HG03025 (cell line): ENCODE measurements around the gene PI4K2A.
"Not testable (repeated sequence)": the region's sequence is repeated elsewhere in the genome, so short reads cannot be mapped to it uniquely, and the experiment has no call there.

ENCODE experiments used
- ATAC-seq: cut with Tn5 transposase; IDR thresholded peaks from one replicate; pipeline ENCODE4 v1.9.1; 2021; ENCODE audit warnings: mild to moderate bottlenecking, moderate library complexity; ENCODE audit not compliant: unreplicated experiment, low FRiP score

Gene PI4K2A

GRCh38 chr10:97629289-97629688, 11.2 kb upstream of the PI4K2A start:
- no peak for ATAC-seq

- ATAC-seq = no peak
Observed at GRCh38 chr10:97631098-97631497, 9.4 kb upstream of the PI4K2A start.

GRCh38 chr10:97632949-97633884, 7.3 kb upstream of the PI4K2A start, which contains the start of gene MORN4:
MORN4 (minus strand) TSS chr10:97633500; CDS start chr10:97619653, 13,847 bp downstream.
- peak; percentile 98 for ATAC-seq

- ATAC-seq = no peak
Observed at GRCh38 chr10:97633921-97634320, 6.5 kb upstream of the PI4K2A start.

GRCh38 chr10:97635577-97635976, 4.9 kb upstream of the PI4K2A start:
- ATAC-seq = no peak

- not testable (repeated sequence) for ATAC-seq
Observed at GRCh38 chr10:97639090-97639489, 1.4 kb upstream of the PI4K2A start.

DNA sequence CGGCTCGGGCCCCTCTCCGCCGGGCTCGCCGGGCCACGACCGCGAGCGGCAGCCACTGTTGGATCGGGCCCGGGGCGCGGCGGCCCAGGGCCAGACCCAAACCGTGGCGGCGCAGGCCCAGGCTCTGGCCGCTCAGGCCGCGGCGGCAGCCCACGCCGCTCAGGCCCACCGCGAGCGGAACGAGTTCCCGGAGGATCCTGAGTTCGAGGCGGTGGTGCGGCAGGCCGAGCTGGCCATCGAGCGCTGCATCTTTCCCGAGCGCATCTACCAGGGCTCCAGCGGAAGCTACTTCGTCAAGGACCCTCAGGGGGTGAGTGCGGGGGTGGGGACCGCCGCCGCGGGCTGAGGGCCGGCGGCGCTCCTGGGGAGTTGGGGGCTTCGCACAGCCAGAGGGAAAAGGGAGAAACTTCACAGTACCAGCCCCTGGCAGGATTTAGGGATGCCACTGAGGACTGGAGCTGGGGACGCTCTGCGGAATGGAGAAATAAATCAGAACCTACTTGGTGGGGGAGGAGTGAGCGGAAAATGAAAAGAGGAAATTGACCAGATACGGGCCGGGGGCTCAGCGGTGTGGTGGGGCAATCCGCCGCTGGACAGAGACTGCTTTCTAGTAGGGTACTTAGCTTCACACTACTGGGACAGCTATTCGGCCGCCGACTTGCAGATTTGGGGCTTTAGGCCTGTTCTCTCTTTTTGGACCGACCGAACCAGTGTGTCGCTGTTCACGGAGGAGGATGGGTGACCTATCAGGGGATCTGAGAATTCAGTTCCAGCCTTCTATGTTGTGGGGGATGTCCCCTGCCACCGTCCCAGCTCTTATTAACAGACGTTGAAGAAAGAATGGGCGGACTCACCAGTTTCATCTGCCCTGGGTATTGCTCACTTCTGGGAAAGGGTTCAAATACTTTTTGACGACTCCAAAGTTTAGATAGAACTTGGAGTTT, 669 bp downstream of the PI4K2A start:
- ATAC-seq = peak; percentile 40

- ATAC-seq = not testable (repeated sequence)
Observed at GRCh38 chr10:97642471-97643159, 2.1 kb downstream of the PI4K2A start.

- ATAC-seq = no peak
Observed at GRCh38 chr10:97643441-97643985, 3.0 kb downstream of the PI4K2A start.

DNA sequence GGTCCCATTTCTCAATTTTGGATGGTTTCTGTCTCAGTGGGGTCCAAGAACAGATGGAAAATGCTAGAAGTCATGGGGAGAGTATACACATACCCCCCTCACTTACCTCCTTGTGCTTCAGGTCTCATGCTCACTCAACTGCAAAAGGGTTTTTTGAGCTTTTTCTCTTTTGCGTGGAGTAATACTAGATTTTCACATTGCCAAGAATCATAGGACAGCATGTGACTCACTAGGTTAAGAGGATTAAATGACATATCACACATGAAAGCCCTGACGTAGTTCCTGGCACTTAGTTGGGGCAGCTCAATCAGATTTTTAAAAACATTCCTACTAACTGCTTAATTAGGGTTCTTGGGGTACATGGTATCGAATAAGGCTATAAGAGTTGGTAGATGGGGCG, 4.5 kb downstream of the PI4K2A start:
- ATAC-seq = no peak

DNA sequence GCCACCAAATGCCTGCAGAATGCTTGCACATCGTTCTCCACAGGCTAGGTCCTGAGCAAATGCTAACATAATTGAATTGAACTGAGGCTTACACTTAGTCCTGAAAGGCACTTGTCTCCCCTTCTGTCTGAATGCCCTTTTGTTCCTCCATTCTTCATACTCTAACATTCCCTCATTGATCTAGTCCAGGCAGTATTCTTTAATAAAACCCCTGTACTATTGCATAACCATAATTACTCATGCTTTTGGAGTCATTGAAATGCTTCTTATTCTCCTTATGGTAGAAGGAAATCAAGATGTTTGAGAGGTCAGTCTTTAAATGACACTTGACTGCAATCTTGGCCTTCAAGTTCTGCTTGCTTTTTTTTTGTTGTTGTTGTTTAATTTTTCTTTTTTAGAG, 7.1 kb downstream of the PI4K2A start:
- no peak for ATAC-seq

GRCh38 chr10:97648562-97649404, 8.3 kb downstream of the PI4K2A start:
- ATAC-seq = peak; percentile 95

DNA sequence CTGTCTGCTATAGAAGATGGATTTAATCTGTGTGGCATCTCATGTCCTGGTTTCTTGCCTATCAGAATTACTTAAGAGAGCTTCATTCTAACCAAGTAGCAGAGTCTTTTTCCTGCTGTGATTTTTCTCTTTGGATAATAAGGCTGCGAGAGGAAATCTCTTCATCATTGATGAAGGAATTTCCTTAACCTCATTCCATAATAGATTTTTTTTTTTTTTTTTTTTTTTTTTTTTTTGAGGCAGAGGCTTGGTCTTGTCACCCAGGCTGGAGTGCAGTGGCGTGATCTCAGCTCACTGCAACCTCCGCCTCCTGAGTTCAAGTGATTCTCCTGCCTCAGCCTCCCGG, 8.9 kb downstream of the PI4K2A start:
- not testable (repeated sequence) for ATAC-seq

- ATAC-seq = no peak
Observed at GRCh38 chr10:97650726-97651125, 10.3 kb downstream of the PI4K2A start.

GRCh38 chr10:97651773-97652172, 11.3 kb downstream of the PI4K2A start:
- no peak for ATAC-seq

DNA sequence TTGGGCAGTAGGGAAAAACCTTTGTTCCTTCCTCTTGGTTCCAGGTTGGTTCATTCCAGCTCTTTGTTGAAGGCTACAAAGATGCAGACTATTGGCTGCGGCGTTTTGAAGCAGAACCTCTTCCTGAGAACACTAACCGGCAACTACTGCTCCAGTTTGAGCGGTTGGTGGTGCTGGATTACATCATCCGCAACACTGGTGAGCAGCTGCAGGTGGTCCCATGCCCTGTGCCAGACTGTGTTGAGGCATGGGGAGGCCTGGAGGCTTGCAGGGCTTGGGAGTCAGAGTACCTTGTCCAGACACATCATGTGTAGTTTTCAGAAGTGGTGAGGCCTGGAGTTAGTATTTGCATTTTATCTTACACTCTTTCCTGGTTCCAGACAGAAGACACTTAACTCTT, 16.3 kb downstream of the PI4K2A start:
- no peak for ATAC-seq

GRCh38 chr10:97659589-97659988, 19.1 kb downstream of the PI4K2A start:
- ATAC-seq = no peak

- ATAC-seq = no peak
Observed at GRCh38 chr10:97664282-97664850, 23.9 kb downstream of the PI4K2A start.

DNA sequence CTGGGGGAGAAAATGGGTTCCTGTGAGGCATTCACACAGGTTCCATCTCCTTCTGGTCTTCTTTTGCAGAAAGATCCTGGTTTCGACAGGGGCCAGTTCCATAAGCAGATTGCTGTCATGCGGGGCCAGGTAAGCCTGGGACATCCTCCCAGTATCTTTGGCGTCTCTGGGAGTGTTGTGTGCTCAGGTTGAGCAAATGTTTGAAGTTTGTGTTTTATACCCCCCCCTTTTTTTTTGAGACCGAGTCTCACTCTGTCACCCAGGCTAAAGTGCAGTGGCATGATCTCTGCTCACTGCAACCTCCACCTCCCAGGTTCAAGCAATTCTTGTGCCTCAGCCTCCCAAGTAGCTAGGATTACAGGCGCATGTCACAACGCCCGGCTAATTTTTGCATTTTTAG, 26.5 kb downstream of the PI4K2A start:
- no peak for ATAC-seq
